Frontal cortex (tissue), 4 donors: ENCODE measurements around the gene ATP8A2. TPM values are rescaled to one million over a fixed set of nuclear protein-coding genes. Genes with fewer than 3 reads are reported as not detected.

ENCODE experiments used
- DNase-seq, 2 donors: peaks; one replicate each; pipeline ENCODE4 v3.0.0; 2012; ENCODE audit warnings: low spot score in 2 of 2
- FAIRE-seq: peaks from 2 replicates; lab custom pipeline; 2012; peaks lifted over from hg19 to GRCh38; lab: Jason Lieb, UNC
- total RNA-seq: library from RNA; depleted of rRNA; stranded (reverse); fragments of >200 nt; gene quantifications from one replicate; pipeline ENCODE4 v1.2.3, GENCODE V29; 2014
- donor health status: control.
- donor health status: control.
- donor health status: control.

ATP8A2 gene
- total RNA-seq, 1 donor from 2014 or later = 63.6 TPM

DNA sequence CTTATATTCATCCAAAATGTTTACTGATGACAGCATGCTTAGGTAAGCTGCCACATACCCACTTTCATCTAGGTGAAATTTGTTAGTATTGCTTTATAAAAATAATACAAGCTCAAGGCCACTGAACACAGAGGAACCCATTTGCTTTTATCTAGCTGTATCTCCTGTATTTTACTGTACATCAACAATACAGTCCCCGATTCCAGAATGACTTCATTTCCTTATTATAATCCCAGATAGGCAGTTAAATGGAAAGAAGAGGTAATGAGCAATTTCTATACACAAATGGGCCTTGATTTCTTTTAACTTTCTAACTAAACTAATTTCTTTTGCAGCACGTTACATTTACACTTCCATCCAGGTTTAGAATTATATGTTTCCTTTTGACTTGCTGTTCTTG, 593.8 kb downstream of the ATP8A2 start:
- no peak for FAIRE-seq

DNA sequence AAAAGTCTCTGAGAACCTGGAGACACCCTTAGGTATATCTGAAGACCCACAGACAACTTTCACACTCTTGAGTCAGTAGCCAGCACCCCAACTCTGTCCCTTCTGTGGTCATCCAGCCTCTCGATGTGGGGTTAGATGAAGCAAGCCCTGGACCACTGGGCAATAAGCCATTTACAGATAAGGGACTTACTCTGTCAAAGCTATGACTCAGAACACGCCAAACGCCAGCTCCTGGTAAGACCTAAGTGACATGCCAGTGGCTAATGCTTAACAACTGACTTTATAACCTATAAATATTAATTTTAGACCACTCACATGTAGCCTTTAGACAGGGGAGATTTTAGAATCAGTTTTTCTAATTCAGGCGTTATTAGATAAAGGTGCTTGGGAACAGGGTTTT, 594.3 kb downstream of the ATP8A2 start:
- DNase-seq (no peak), FAIRE-seq (no peak)

More for the DNA sequence above, 593.8 kb downstream of the ATP8A2 start:
- DNase-seq = no peak

DNA sequence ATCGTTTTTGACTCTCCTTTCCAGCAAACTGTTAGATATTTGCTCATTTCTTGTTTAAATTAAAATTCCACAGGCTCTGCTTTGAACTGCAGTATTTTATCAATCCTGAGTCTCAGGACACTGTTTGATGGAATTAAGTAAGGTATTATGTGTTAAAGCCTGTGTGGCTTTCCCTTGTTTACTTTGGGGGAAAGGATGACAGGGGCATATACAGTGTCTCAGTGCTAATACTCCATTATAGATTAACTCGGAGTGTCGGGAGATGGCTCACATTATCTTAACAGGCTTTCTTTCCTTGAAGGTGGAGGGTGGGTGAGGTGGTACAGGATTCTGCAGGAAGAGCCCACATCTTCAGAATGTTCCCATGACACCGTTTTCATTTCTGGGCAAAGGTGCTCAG, 595.4 kb downstream of the ATP8A2 start:
- no peak for DNase-seq
- no peak for FAIRE-seq

DNA sequence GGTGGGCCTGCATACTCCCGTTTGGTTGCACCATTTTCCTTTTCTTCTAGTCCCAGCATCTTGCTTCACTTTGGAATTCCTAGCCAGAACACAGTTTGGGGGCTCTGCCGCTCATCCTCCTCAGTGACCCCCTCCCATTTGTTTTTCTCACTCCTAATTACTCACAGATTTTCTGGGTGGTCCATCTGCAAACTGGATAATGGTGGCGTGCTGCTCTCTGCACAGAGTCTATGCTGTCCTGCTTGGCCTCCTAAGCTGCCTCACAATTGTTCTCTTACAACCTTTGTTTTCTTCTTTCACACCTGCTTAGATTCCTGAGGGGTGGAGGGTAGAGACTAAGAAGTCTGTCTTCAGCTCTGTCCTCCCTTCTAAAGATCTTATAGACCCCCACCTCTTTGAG, 599.3 kb downstream of the ATP8A2 start:
- FAIRE-seq (no peak), DNase-seq (no peak)

DNA sequence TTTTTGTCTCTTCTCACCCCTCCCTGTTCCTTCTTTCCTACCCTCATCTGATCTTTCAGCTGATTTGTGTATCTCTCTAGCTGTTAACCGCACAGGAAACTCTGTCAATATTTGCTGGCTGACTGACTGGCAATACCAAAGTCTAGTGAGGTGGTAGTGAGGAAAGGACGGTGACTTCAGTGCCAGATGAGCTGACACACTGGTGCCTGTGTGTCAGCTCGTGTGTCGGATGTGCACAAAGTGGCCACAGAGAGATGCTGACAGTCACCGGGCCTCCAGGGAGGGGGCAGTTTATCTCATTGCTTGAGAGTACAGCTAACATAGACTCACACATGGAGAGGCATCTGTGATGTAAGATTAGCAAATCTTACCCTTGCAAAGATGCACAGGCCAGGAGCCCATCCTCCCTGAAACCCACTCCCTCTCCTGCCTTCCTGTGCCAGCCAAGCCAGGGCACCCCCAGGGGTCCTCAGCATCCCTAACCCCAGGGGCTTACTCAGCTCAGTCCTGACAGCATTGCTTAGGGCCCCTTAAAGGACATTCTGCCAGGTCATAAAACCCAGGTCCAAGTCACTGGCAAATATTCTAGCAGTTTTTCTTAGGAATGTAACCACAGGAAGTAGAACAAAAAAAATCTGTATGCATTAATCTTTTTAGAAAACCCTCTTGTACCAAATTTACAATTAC, 599.8 kb downstream of the ATP8A2 start:
- no peak for FAIRE-seq
- DNase-seq = no peak

DNA sequence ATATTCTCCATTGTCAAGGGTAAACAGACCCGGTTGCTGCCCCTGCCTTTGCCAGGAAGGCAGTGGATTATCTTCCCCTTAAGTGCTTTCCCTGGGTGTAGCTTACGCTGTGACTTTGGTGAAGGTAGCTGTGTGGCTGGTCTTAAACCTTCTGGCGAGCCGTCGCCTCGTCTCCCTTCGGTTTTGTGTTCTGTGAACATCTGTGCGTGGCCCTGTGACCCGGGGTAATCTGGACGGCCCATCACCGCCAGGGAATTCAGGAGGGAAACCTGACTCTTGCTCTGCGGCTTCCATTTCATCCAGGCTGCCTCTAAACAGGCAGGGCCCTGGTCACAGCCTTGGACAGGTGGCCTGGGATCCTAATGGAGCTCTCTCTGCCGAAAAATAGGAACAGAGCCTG, 601.3 kb downstream of the ATP8A2 start:
- DNase-seq = no peak
- no peak for FAIRE-seq

DNA sequence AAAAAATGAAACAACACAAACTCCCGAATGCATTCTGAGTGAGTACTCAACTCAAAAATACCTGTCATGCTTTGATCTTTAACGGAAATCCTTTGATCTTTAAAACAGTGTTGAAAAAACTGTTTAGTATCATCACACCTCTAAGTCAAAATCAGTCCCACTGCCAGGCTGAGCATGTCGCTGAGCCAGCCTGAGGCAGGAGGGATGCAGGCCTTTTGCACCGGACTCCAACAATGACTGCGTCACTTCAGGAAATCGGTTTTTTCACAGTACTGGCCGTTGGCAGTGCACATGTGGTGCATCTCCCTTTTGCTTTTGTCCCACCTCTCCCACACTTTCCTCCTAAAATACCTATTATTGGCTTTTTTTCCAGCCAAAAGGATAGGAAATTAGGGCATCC, 601.8 kb downstream of the ATP8A2 start:
- FAIRE-seq = no peak
- no peak for DNase-seq

DNA sequence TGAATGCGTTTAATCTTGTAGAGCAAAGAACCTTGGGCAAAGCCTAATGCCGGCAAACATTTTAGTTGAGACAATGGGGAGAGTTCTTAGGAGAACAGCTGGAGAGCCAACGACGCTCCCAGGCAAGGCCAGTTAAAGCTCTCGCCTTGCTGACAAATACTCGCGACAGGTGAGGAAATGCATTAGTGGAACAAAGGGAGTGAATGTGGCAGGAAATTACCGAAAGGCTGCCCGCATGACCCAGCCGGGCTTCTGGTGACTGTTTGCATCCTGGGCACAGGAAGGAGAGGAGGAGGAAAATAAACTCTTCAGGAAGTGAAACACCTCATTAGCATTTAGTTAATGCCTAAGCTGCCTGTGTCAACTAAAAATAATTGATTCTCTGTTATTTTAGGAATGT, 605.4 kb downstream of the ATP8A2 start:
- no peak for FAIRE-seq
- no peak for DNase-seq

DNA sequence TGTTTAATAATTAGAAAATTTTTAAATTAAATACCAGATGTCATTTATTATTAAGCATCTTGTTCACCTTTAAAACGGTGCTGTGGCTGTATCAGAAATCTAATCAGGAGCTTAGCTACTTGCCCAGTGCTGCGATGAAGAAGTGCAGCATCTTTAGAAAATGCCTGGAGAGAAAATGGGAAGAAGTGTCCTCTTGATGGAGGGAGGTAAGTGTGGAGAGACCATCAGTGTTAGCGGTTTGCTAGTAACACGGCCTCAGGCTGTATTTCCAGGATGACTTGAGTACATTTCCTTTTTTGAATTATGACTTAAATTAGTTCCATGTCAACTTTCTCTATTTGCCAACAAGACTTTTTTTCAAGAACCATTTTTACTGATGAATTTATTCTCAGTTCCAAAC, 605.9 kb downstream of the ATP8A2 start:
- FAIRE-seq (no peak), DNase-seq (no peak)

DNA sequence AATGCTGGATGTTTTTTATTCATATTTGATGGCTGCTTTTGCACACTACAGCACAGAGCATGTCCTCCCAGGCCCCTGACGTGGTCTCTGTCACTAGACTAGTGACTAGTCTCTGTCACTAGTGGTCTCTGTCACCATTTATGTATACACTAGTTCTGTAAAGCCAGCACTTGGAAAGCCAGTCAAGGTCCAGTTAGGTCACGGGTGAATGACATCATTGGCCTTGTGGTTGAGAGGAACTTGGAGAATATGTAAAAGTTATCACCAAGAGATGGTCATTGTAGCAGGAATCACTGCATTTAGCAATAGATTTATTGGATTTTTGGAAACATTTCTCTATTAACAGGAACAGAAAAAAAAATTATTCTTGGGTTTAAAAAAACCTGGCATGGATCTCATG, 607.2 kb downstream of the ATP8A2 start:
- DNase-seq (no peak), FAIRE-seq (no peak)

DNA sequence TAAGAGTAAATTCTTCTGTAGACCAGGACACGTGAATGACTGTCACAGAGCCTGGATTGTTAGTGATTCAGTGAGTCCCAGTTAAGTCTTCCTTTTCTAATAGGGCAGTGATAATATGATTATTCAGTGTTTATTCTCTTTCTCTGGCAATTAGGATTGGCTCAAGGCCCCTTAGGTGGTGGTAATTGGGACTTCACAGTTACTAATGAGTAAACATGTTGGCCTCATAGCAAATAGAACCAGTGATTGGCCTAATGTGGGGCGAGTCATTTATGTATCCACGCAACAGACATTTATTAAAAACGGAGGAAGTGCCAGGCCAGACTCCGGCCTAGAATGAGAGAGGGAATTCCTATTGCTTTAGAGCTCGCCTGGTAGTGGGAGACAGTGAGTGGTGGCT, 607.6 kb downstream of the ATP8A2 start:
- FAIRE-seq (no peak), DNase-seq (no peak)

DNA sequence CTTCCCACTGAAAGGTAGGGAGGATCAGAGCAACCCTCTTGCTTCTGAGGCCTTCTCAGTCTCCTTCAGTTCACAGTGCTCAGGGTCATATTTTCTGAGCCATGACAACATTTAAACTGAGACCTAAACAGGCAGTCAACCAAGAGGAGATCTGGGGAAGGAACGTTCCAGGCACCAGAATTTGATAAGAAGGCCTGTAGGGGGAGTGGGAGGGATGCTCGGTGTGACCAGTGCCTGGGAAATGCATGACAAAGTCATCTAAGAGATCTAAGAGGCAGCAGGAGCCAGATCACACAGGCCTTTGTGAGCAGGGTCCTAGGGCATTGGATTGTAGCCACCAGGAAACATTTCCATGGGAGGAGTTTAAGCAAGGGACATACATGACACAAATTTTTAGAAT, 608.5 kb downstream of the ATP8A2 start:
- FAIRE-seq (no peak), DNase-seq (peak in 1 of 2 donors; percentile 20)

DNA sequence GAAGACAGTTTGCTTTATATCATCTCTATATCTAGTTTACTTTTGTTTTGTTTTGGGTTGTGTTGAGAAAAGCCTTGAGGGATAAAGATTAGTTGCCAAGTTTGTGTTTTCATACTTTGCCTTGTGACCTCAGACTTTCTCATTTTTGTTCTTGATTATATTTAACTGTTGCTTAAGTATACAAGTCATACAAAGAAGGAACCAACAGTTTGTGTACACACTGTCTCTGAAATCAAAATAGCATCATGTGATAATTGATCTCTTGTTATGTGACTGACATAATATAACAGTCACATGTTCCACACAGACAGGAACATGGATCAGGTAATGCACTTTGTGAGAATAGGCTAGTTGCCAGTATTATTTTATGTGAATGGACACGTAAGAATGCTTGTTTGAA, 609.3 kb downstream of the ATP8A2 start:
- DNase-seq (no peak), FAIRE-seq (peak; percentile 60)

DNA sequence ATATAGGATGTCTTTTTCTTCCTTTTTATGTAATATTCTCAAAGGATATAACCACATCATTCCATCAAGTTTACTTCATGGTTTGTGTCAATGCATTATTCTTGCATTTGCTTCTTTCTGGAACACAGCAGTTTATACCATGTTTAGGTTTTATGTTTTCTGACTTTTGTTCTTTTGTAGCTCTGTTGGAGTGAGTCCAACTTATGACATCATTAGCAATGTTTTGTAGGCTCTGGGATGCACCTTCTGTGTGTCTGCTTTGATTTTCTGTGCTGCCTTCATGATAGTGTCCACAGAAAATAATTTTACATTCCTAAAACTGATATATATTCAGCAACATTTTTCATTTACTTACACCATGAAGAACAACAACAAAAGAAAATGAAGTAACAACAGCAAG, 611.1 kb downstream of the ATP8A2 start:
- FAIRE-seq (no peak), DNase-seq (no peak)

DNA sequence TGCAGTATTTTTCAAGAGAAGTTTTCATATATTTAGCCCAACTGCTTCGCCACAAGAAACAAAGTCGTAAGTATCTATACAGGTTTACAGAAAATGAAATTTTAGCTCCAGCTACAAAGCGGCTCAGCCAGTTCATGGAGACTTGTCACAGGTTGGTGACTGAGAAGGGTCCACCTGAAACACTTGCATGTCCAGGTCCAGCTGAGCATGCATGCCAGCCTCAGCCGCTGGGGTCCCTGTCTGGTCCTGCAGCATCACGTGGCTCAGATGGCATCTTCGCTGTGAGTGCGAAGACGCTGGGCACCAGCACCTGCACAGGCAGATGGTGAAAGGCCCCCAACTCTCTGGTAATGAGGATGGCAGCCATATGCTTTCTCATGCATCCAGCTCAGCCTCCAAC, 616.2 kb downstream of the ATP8A2 start:
- no peak for FAIRE-seq
- DNase-seq = no peak

DNA sequence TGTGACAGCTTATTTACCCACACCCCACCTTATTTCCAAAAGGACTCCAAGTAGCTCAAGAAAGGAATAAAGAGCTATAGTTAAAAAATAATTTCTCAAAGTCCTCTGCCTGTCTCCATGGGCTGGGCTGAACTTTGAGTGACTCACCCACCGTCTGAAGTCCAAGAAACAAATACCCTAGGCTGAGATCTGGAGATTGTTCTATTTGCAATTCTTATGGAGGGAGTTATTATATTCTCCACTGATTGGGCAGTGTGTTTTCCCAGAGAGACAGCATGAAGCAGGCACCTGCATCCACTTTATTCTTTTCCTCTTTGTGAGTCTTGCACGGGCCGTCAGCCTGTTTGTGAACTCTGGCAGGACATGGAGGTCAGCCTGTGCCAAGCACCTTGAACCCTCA, 616.9 kb downstream of the ATP8A2 start:
- FAIRE-seq (no peak), DNase-seq (no peak)

DNA sequence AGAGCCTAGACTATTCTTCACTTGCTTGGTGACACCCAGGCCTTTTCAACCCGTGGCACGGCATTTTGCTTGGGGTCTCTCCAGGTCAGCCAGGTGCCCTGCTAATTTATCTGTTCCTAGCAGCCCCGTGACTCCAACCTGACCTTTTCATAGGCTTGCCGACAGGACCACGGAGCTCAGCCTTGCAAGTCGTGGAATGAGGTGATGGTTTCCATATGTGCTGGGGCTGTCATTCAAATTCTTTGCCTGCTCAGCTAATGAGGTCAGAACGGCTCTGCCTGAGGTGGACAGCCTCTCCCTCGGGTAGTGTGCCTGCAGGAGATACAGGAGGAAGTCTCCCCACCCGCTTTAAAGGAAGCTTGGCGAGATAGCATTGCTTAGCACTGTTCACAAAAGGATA, 619.0 kb downstream of the ATP8A2 start:
- FAIRE-seq = no peak

DNA sequence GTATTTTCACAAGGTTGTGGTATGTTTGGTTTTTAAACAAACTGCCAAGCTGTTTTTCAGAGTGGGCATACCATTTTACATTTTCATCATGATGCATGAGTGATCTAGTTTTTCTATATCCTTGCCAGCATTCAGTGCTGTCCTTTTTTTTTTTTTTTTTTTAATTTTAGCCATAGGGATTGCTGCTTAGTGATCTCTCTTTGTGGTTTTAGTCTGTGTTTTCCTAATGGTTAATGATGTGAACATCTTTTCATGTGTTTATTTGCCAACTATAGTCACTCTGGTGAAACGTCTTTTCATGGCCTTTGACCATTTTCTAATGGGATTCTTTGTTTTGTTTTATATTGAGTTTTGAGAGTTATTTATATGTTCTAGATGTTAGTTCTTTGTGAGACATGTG, 620.3 kb downstream of the ATP8A2 start:
- DNase-seq (no peak), FAIRE-seq (no peak)

More for the DNA sequence above, 619.0 kb downstream of the ATP8A2 start:
- no peak for DNase-seq

DNA sequence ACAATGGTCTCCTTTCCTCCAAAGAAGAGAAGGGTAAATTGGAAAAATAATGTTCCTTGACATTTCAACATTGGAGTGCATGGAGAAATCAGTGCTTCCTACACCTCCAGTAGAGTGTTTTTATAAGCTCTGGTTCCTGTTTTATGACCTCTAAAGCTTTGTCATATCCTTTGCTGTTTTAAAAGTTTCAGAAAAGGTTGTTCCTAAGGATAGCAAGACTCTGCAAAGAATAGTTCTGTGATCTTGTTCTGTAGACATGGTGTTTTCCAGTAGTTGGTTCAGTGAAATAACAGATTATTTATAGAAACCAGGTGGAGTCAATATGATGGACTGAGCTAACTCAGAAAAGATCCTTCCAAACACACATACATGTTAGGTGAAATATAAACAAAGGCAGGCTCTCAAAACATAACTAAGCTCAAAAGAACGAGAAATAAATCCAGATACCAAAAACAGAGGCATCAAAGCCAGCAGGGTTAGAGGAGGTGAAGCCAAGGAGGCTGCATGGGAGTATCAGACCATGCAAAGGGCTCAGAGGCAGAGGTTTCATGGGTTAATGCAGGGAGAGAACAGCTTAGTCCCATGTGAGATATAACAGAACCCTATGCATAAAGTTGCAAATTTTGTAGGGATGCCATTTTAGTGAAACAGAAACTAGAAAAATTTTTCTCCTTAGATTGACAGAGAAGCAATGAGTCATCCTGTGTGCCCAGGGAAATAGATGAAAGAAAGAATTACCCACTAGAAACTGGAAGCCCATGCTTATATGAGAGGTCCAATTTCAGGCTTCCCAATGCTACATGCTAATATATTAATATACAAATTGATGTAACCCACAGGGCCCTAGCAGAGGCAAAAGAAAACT, 635.7 kb downstream of the ATP8A2 start:
- DNase-seq (no peak), FAIRE-seq (no peak)

DNA sequence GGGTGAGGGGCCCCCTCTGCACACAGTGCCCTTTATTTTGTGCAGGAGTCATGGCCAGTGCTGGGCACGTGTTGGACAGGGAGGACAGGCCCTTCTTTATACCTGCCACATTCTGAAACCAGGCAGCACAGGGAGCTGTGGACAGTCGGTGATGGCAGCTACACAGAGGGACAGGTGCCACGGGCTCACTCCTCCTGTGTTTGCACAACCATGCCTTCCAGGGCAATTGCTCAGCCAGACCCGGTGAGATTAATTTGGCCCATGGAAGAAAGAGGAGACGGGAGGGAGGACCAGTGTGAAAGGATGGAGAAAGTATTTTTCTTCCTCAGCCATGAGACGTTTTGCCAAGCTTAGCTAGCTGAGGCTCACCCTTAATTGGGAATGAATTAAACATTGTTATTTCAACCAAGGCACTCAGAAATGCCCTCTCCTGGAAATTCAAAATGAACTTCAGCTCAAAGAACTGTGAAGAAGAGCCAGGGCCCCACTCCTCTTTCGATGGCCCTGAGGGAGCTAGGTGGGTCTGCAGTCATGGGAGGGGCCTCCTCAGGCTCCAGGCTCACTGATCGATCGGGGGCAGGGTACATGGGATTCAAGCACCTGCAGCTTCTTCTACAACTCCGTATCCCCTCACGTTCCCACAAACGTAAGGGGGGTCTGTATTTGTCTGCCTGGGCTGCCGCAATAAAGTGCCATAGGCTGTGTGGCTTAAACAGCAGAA, 638.9 kb downstream of the ATP8A2 start:
- FAIRE-seq (no peak), DNase-seq (no peak)

DNA sequence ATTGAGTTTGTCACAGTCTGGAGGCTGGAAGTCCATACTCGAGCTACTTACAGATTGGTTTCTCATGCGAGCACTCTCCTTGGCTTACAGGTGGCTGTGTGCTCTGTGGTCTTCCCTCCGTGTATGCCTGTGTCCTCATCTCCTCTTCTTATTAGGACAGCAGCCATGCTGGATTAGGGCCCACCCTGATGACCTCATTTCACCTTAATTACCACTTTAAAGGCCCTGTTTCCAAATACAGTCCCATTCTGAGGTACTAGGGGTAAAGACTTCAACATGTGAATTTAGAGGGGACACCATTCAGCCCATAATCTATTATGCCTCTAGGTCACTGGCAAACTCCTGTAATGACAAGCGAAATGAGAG, 639.4 kb downstream of the ATP8A2 start:
- no peak for FAIRE-seq
- no peak for DNase-seq
